Fibroblast of skin of left quadriceps (primary cell): ENCODE measurements around the gene ABHD15.
"Not testable (repeated sequence)": the region's sequence is repeated elsewhere in the genome, so short reads cannot be mapped to it uniquely, and the experiment has no call there.

ENCODE experiments used
- DNase-seq, 2 experiments: peaks; one replicate each; pipeline ENCODE4 v3.0.0-alpha.2; 2013; ENCODE audit warnings: low read depth in 2 of 2

The ABHD15 gene

GRCh38 chr17:29568331-29569244, 1.8 kb upstream of the ABHD15 start, which contains the start of gene TP53I13:
TSS of gene TP53I13 (plus strand) at chr17:29568701. CDS start at chr17:29568759, 58 bp downstream.
- peak; percentile 66 to 68 for DNase-seq

DNA sequence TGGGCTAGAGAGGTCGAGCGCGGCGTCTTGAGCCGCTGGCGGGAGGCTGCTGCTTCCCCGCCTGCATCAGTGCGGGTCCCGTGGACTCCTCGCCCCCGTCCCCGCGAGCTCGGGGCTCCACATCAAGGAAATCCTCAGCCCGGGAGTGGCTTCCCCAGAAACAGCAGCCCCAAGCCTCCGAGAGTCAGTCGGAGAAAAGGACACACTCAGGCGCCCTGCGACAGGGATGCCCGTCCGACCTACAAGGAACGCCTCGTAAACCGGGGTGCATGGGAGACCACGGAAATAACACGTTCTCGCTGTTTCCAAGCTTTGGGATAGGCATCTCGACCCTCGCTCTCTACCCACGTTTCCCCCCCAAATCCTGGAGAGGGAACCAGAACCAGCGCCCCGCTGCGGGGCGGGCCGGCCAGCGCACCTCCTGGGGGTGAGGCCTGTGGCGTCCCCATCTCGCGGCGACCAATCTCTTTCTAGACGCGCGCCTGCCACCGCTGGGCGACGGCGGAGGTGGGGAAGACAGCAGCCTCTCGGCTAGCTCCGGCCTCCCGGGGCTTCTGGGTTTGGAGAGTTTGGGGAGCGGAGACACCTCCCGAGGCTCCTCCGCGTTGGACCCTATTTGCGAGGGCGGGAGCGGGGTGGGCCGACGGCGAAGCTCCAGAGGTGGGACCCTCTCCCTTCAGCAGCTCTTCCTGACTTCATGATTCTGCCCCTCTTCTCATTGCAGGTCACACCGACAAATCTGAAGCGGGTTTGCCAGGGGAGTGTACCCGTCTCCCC, 905 bp upstream of the ABHD15 start:
- DNase-seq = no peak

DNA sequence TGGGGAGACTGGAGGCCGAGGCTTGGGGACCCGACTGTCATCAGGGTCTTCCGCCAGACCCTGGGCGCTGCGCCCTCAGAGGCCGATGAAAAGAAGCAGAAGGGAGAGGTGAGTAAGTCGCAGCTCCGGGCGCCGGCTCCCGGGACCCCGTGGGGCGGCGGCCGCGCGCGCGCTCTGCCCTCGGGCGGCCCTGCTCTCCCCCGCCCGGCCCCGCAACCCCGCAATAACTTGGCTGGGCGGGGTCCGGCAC, 392 bp upstream of the ABHD15 start:
- DNase-seq = no peak

DNA sequence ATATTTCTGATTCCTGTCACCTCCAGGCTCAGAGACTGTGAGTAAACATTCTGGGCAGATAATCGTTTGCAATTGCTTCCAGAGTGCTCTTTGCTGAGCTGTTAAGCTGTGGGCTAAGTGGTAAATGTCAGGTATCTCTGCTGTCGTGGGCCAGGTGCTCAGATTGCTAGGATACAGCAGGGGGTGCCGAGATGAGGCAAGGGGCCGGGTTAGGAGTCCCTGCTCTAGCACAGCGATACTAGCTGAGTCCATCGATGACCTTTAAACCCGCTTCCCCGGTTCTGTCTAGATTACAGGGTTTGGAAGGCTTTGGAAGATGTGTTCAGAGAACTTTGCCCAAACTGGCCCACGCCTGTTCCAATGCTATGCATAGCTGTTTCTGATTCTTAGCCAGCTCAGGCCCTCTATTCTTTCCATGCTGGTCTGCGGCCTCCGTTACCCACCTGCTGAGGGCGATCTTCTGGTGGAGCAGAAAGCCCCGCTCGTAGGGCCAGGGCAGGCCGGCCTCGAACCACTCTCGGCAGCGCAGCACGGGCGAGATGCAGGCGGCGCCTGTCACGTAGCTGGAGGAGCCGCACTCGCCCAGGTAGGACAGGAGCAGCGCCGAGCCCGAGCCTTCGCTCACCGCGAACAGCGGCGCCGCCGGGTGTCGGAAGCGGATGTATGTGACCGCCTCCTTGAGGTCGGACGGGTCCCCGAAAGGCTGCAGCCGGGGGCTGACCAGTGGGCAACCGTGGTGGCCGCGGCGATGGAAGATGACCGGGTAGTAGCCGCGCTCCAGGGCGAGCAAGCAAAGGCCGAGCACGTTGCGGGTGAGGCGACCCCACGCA, 979 bp downstream of the ABHD15 start:
- no peak for DNase-seq

DNA sequence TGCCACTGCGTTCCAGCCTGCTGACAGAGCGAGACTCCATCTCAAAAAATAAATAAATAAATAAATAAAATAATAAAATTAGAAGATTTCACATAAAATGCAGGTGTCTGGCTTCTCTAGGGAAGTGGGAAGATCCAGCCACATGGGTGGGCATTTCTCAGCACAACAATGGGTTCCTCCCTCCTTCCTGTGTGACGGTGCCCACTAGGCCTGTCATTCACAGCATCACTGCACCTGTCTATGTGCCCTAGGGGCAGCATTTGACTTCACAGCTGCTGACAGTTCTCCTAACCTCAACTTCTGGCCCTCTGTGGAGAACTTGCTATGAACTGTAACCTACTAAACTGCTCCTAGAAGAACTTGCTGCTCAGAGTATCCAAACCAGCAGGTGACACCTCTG, 3.0 kb downstream of the ABHD15 start:
- DNase-seq = no peak

DNA sequence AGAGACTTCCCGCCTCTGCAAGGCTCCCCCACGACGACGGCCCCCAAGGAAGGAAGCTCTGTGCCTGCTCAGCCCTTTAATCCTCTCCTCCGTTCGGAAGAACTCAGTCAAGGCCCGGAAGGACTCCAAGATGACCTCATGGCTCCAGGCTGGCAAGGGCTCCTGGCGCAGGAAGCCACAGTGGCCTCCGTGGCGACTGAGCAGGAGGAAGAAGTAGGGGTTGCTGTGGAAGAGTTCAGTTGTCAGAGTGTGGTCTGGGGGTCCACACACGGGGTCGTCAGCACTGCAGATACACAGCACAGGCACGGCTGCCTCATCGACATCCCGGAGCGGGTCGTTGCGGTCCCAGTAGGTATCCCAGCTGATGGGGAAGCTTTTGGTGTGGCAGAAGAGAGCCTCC, 4.2 kb downstream of the ABHD15 start:
- DNase-seq = no peak

DNA sequence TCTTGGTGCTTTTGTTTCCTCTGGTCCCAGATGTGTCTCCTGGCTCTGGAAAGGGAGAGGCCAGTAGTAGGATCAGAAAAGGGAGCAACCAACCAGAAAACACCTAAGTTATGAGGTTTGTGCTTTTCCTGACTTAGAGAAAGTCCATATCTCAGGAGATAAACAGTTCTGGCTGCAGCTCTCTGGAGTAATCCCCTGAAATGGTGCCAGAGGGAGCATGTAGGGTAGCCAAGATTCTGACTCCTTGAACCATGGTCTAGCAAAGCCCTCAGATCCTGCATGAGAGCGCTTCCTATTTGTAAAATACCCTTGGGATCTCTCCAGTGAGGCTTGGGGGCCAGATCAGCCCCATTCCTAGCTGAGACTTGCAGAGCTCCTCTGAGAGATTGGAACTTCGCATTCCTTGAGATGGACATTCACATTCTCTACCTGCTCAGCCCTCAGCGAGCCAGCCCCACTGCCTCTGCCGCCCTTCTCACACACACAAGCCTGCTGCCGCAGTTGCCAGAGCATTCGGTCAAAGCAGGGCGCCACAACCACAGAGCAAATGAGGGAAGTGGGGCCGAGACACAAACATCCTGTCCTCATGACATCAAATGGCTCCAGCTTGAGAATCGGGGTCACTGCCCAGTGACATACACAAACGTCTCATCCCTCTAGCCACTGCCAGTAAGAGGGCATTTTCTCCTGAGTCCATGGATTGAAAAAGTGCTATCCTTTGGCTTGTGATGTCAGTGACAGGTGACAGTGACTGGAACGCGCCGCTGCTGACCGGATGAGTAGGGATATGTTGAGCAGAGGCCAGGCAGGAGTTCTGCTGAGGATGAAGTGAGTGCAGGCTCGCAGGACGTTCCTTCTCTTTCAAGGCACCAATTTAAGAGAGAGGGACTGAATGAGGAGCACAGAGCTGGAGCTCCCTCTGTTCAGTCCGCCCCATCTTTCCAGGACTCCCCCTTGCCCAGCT, 5.0 kb downstream of the ABHD15 start:
- DNase-seq = no peak

DNA sequence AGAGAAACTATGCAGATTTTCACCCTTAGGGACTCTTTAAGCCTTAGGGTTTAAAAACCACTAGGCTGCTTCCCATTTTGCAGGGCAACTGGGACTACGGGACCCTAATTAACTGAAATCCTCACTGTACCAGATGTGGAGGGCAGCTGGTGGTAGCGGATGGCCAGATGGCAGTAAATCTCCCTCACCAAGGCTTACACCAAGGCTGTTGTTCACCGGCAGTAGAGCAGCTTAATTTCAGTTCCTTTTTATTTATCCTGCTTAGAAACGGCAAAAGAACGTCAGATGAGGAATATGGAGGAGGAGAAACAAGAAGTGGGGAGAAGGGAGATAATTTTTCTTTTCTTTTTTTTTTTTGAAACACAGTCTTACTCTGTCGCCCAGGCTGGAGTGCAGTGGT, 6.5 kb downstream of the ABHD15 start:
- no peak for DNase-seq

GRCh38 chr17:29559640-29560039, 7.2 kb downstream of the ABHD15 start:
- DNase-seq = no peak

DNA sequence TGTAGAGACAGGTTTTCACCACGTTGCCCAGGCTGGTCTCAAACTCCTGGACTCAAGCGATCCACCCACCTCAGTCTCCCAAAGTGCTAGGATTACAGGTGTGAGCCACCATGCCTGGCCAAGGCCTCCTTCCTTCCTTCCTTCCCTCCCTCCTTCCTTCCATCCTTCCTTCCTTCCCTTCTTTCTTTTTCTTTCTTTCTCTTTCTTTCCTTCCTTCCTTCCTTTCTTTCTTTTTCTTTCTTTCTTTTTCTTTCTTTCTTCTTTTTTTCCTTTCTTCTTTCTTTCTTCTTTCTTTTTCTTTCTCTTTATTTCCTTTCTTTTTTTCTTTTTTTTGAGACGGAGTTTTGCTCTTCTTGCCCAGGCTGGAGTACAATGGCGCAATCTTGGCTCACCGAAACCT, 8.7 kb downstream of the ABHD15 start:
- DNase-seq = not testable (repeated sequence)

GRCh38 chr17:29557739-29558116, 9.1 kb downstream of the ABHD15 start:
- no peak for DNase-seq

DNA sequence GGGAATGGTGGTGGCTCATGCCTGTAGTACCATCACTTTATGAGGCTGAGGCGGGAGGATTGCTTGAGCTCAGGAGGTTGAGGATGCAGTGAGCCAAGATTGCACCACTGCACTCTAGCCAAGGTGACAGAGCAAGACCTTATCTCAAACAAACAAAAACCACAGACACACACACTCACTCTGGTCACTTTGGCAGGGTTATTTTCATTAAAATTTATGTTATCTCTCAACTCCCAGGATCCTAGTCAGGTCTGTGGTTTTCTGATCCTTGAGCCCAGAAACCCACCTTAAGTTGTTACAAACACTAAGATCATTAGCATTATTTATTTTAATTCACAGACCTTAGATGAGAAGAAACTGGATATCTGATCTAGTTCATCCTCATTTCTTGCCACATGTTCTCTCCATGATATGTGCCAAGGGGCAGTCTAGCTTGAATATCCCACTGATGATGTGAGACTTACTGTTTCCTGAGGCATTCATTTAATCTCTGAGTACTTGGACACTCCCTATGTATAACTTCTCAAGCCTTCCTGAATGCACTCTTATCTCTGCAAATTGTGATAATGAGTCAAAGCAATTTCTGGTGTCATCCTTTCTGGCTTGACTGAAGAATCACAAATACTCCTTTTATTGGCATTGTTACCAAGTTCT, 9.6 kb downstream of the ABHD15 start:
- no peak for DNase-seq

DNA sequence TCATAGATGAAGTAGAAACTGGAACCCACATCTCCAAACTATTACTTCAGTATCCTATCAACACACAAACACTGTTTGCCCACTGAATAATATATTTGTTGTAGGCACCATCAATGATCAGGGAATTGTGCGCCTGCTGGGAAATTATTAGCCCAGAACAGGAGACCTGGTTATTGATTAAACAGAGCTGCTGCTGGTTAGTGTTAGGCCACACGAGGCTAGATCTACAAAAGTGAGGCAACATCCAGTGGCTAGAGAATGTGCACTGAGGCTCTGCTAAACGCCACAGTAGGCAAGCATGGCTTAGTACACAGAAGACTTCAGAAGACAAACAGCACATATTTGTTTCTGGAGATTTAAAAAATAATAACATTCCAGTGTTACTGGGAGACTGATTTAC, 11.0 kb downstream of the ABHD15 start:
- no peak for DNase-seq

DNA sequence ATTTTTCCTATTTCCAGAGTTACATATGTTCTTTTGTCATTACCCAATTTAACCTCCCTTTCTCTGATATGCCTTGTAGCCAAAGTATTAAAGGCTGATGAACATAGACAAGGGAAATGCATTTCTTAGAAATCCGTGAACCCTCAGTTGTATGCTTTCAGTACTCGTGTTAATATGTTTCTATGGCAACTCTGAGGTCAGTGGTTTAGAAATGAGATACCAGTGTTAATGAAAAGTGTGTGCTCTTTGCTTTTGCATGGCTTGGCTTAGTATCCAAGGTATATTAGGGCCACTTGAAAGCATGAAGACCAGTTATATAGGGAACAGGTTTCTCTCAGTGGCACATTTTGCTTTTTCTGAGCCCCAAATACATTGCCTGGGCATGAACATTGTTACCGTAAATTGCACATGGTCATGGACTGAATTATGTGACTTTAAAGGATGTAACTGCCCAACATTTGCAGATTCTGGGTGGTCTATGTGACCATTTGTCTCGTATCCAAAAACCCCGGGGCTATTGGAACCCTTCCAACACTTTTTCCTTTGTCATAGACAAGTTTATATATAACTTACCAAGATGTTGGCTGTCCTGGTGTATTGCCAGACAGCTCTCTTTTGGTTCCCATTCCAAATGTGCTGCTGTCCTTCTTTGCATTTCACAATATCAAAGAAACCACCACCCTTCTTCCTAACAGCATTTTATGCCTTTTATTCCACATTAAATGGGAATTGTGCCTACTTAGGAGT, 17.5 kb downstream of the ABHD15 start:
- DNase-seq = no peak

DNA sequence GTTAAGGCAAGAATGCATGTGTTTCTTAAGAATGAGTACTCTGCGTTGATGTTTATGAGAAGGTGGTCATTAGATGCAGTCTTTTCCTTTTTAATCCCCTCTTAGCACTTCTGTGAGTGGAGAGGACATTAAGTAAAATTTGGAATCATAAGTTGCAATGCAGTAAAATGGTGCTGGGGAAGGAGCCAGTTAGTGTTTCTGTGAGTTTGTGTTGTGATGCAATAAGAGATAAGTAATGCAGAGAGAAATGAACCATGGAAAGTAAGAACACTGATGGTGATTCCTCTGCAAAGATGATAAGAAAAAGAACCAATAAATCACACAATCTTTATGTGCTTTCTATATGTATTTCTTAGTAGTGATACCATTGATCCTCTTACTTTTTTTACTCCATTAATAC, 20.0 kb downstream of the ABHD15 start:
- DNase-seq = no peak

GRCh38 chr17:29546085-29546484, 20.8 kb downstream of the ABHD15 start:
- no peak for DNase-seq

DNA sequence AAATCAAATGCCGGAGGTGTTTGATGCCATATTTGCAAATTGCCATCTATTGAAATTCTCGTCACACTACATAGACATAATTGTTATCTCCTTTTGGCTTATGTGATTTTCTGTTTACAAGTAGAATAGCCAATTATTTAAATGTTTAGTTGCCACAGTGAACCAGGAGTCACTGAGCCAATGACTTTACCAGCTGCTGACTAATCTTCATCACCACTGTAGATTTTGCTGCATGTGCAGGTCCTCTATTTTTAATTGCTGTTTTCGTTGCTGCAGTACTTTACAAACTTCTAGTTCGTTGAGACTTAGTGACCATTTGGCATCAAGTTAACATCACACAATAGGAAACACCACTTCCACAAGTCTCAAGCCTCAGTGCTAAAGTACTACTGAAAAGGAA, 22.8 kb downstream of the ABHD15 start:
- DNase-seq = no peak

- no peak for DNase-seq
Measured at GRCh38 chr17:29533976-29534375, 32.9 kb downstream of the ABHD15 start.

GRCh38 chr17:29526322-29526721, 40.5 kb downstream of the ABHD15 start:
- no peak for DNase-seq

- no peak for DNase-seq
Measured at GRCh38 chr17:29524692-29525091, 42.1 kb downstream of the ABHD15 start.
